ENCODE results near the gene NOLC1. TPM values are rescaled to one million over a fixed set of nuclear protein-coding genes. Genes with fewer than 3 reads are reported as not detected.

Gene NOLC1
- 59.0 and 74.8 TPM in 2 replicates for total RNA-seq (2012; rRNA removed)

- H3K4me1 ChIP-seq (ENCODE audit: control insufficient read depth, insufficient read depth, low read length): peaks cover 16% of the 10 kb centered on the region
- H3K4me2 ChIP-seq (ENCODE audit: low read length): peak within 1 kb of the TSS; percentile 96
- peak within 1 kb of the TSS; percentile 95 for H3K9ac ChIP-seq (ENCODE audit: low read depth, low read length)
- H3K27me3 ChIP-seq (ENCODE audit: control insufficient read depth, insufficient read depth, low read length): no peaks in the 10 kb centered on the region
- H3K9me3 ChIP-seq (replicated peaks; ENCODE audit: low read length): no peaks in the 10 kb centered on the region
- H3K4me3 ChIP-seq (ENCODE audit: low read length): peak within 1 kb of the TSS; percentile 94
- H3K36me3 ChIP-seq (ENCODE audit: insufficient read depth, low read length): peaks cover 46% of the 10 kb centered on the region
Measured at GRCh38 chr10:102151774-102152544, at the start of gene NOLC1. NOLC1 (plus strand) TSS chr10:102152389; CDS start chr10:102152411, 22 bp downstream.

- Histone ChIP-seq H3K27me3 (ENCODE audit: control insufficient read depth, insufficient read depth, low read length) (no peaks in the 10 kb centered on the region), H3K4me2 (ENCODE audit: low read length) (no peak overlapping the region), H3K9me3 (replicated peaks; ENCODE audit: low read length) (no peaks in the 10 kb centered on the region), H3K9ac (ENCODE audit: low read depth, low read length) (no peak overlapping the region), H3K4me1 (ENCODE audit: control insufficient read depth, insufficient read depth, low read length) (no peaks in the 10 kb centered on the region), H3K36me3 (ENCODE audit: insufficient read depth, low read length) (peaks cover 21% of the 10 kb centered on the region), H3K4me3 (ENCODE audit: low read length) (no peak overlapping the region)
Measured at GRCh38 chr10:102102421-102102820, 49.8 kb upstream of the NOLC1 start.

GRCh38 chr10:102106998-102107397 lies 45.2 kb upstream of the NOLC1 start:
- H3K4me1 ChIP-seq (ENCODE audit: control insufficient read depth, insufficient read depth, low read length): no peaks in the 10 kb centered on the region
- no peaks in the 10 kb centered on the region for H3K27me3 ChIP-seq (ENCODE audit: control insufficient read depth, insufficient read depth, low read length)
- peaks cover 58% of the 10 kb centered on the region for H3K36me3 ChIP-seq (ENCODE audit: insufficient read depth, low read length)
- H3K9ac ChIP-seq (ENCODE audit: low read depth, low read length): no peak overlapping the region
- H3K4me2 ChIP-seq (ENCODE audit: low read length): no peak overlapping the region
- H3K9me3 ChIP-seq (replicated peaks; ENCODE audit: low read length): no peaks in the 10 kb centered on the region
- no peak overlapping the region for H3K4me3 ChIP-seq (ENCODE audit: low read length)

DNA sequence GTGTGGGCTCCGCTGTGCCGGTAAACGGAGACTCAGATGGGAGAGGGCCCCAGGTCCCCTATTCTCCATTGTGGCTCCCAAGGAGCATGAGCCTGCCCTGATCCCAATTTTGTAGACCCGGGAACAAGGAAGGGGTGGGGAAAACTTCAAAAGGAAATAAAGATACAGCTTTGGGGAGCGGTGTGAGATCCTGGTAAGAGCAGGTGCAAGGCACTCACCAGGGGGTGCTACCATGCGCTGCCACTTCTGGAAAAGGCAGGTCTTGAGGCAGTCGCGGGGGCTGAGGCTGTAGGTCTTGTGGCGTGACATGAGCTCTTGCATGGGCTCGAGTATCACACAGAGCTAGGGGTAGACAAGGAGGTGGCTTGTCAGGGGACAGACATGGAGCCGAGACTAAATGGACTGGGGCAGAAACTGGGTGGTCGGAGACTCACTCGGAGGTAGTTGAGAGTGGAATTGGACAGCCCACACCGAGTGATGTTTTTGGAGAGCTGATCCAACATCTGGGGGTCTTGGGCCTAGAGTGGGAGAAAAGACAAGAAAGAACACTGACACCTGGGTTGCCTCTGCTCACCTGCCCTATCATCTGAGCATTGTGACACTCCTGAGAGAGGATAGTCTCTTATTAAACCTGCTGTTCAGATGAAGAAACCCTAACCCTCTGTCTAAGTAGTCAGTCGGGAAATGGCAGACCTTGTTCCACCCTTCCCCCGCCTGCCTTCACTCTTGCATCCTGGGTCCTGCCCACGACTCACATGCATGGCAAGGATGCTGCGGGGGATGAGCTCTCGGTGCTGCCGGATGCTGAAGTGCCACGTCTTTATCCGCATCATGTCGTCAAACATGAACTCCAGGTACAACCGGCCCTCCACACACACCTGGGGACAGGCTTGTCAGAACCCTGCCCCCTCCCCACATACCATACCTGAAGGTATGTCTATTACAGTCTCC lies 42.7 kb upstream of the NOLC1 start:
- H3K9me3 ChIP-seq (replicated peaks; ENCODE audit: low read length): no peaks in the 10 kb centered on the region
- H3K9ac ChIP-seq (ENCODE audit: low read depth, low read length): no peak overlapping the region
- H3K36me3 ChIP-seq (ENCODE audit: insufficient read depth, low read length): peaks cover 55% of the 10 kb centered on the region
- peaks cover 9% of the 10 kb centered on the region for H3K4me1 ChIP-seq (ENCODE audit: control insufficient read depth, insufficient read depth, low read length)
- no peak overlapping the region for H3K4me3 ChIP-seq (ENCODE audit: low read length)
- no peak overlapping the region for H3K4me2 ChIP-seq (ENCODE audit: low read length)
- H3K27me3 ChIP-seq (ENCODE audit: control insufficient read depth, insufficient read depth, low read length): no peaks in the 10 kb centered on the region

DNA sequence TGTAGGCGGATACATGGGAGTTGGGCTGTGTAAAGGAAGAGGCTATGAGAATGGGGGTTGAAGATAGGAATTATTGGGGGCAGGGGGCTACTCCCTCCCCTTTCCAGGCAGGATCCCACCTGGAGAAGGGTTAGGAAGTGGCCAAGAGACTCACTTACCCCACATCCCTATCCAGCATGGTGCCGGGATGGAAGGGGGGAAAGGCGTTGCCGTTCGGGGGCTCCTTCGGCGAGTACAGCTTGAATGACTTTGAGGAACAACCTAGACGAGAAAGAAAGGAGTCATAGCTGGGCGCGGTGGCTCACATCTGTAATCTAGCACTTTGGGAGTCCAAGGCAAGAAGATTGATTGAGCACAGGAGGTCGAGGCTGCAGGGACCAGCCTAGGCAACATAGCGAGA lies 40.9 kb upstream of the NOLC1 start:
- Histone ChIP-seq H3K9me3 (replicated peaks; ENCODE audit: low read length) (no peaks in the 10 kb centered on the region), H3K36me3 (ENCODE audit: insufficient read depth, low read length) (peaks cover 47% of the 10 kb centered on the region), H3K4me1 (ENCODE audit: control insufficient read depth, insufficient read depth, low read length) (peaks cover 20% of the 10 kb centered on the region), H3K9ac (ENCODE audit: low read depth, low read length) (no peak overlapping the region), H3K27me3 (ENCODE audit: control insufficient read depth, insufficient read depth, low read length) (no peaks in the 10 kb centered on the region), H3K4me3 (ENCODE audit: low read length) (no peak overlapping the region), H3K4me2 (ENCODE audit: low read length) (no peak overlapping the region)

DNA sequence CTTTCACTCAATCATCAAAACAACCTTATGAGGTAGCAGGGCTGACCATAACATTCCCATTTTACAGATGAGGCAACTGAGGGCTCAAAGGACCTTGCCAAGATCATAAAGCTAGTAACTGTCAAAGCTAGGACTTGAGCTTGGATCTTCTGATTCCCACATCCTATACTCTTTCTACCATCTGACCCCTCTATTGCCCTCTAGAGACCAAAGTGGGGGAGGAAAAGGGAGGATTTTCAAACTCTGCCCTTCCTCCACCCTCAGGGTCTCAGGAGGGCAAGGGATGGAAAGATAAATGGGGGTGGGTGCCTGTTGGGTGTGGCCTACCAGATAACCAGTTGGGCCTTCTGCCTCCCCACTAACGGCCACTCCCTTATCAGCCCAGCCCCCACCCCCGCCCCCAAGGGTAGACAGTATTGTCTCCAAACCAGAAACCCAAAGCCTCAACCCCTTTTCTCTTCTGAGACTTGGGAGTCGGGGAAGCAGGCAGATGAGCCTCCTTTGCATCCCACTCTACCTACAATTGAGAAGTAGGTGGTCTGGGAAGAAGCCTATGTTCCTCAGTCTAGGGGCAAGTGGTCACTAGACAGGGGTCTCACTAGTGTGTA lies 39.9 kb upstream of the NOLC1 start:
- Histone ChIP-seq H3K9me3 (replicated peaks; ENCODE audit: low read length) (no peaks in the 10 kb centered on the region), H3K4me2 (ENCODE audit: low read length) (peak overlapping the region; percentile 97), H3K9ac (ENCODE audit: low read depth, low read length) (peak overlapping the region; percentile 89), H3K27me3 (ENCODE audit: control insufficient read depth, insufficient read depth, low read length) (no peaks in the 10 kb centered on the region), H3K4me1 (ENCODE audit: control insufficient read depth, insufficient read depth, low read length) (peaks cover 30% of the 10 kb centered on the region), H3K36me3 (ENCODE audit: insufficient read depth, low read length) (peaks cover 38% of the 10 kb centered on the region), H3K4me3 (ENCODE audit: low read length) (no peak overlapping the region)

DNA sequence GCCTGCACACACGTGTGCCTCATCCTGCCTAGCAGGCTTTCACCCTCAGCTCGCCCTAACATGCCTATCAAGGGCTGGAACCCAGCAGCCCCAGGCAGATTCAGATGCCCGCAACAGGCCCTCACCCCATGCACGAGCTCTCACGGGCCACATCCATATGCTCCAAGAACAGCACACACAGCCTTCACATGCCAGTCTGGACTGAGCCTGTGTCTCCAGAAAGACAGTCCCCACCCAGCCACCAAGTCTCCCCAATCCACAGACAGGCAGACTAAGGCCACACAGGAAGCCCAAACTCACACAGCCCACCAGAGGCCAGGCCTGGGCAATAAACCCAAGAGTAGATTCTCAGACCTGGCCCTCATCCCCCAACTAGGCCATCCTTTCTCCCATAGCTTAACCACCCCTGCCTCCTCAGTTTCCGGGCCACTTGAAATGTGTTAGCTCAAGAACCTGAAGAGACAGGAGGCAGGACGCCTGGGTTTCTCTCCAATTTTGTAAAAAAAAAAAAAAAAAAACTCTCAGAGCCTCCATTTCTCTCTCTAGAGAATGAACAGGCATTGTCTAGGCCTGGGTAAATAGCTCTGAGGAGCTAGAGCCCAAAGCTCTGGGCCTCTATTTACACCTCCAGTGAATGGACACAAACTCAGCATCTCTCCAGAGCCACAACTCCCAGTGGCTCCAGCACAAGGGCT lies 38.8 kb upstream of the NOLC1 start:
- peak overlapping the region; percentile 87 for H3K4me3 ChIP-seq (ENCODE audit: low read length)
- H3K9ac ChIP-seq (ENCODE audit: low read depth, low read length): peak overlapping the region; percentile 89
- no peaks in the 10 kb centered on the region for H3K9me3 ChIP-seq (replicated peaks; ENCODE audit: low read length)
- H3K4me1 ChIP-seq (ENCODE audit: control insufficient read depth, insufficient read depth, low read length): peaks cover 41% of the 10 kb centered on the region
- H3K36me3 ChIP-seq (ENCODE audit: insufficient read depth, low read length): peaks cover 30% of the 10 kb centered on the region
- peak overlapping the region; percentile 97 for H3K4me2 ChIP-seq (ENCODE audit: low read length)
- H3K27me3 ChIP-seq (ENCODE audit: control insufficient read depth, insufficient read depth, low read length): no peaks in the 10 kb centered on the region

- Histone ChIP-seq H3K4me2 (ENCODE audit: low read length) (peak overlapping the region; percentile 97), H3K4me1 (ENCODE audit: control insufficient read depth, insufficient read depth, low read length) (peaks cover 49% of the 10 kb centered on the region), H3K9me3 (replicated peaks; ENCODE audit: low read length) (no peaks in the 10 kb centered on the region), H3K4me3 (ENCODE audit: low read length) (peak overlapping the region; percentile 87), H3K36me3 (ENCODE audit: insufficient read depth, low read length) (peaks cover 22% of the 10 kb centered on the region), H3K9ac (ENCODE audit: low read depth, low read length) (peak overlapping the region; percentile 89), H3K27me3 (ENCODE audit: control insufficient read depth, insufficient read depth, low read length) (no peaks in the 10 kb centered on the region)
Measured at GRCh38 chr10:102113956-102114857, 38.0 kb upstream of the NOLC1 start.

- Histone ChIP-seq H3K9me3 (replicated peaks; ENCODE audit: low read length) (no peaks in the 10 kb centered on the region), H3K4me2 (ENCODE audit: low read length) (peak overlapping the region; percentile 89), H3K4me1 (ENCODE audit: control insufficient read depth, insufficient read depth, low read length) (peaks cover 52% of the 10 kb centered on the region), H3K36me3 (ENCODE audit: insufficient read depth, low read length) (peaks cover 13% of the 10 kb centered on the region), H3K9ac (ENCODE audit: low read depth, low read length) (peak overlapping the region; percentile 66), H3K27me3 (ENCODE audit: control insufficient read depth, insufficient read depth, low read length) (no peaks in the 10 kb centered on the region), H3K4me3 (ENCODE audit: low read length) (peak overlapping the region; percentile 87)
Measured at GRCh38 chr10:102114861-102115618, 37.1 kb upstream of the NOLC1 start.

DNA sequence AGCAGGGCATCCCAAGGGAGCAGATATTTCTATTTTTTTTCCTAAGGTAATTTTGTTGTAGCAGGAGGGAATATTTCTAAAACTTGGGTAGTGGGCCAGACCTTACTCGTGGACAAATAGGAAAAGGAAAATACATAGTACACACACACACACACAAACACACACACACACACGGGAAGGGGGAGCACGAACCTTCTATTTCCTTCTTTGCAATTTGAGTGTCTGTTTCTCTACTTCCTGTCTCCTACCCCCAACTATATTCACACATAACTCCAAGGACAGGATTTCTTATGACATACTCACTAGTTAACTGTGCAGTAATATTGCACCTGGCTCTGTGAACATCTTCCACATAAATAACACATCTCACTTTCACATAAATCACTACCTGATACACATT lies 36.4 kb upstream of the NOLC1 start:
- Histone ChIP-seq H3K4me1 (ENCODE audit: control insufficient read depth, insufficient read depth, low read length) (peaks cover 52% of the 10 kb centered on the region), H3K27me3 (ENCODE audit: control insufficient read depth, insufficient read depth, low read length) (no peaks in the 10 kb centered on the region), H3K9ac (ENCODE audit: low read depth, low read length) (peak overlapping the region; percentile 66), H3K4me3 (ENCODE audit: low read length) (peak overlapping the region; percentile 87), H3K9me3 (replicated peaks; ENCODE audit: low read length) (no peaks in the 10 kb centered on the region), H3K36me3 (ENCODE audit: insufficient read depth, low read length) (peaks cover 6% of the 10 kb centered on the region), H3K4me2 (ENCODE audit: low read length) (peak overlapping the region; percentile 89)
